ENCODE results near the gene TFB1M.

GRCh38 chr6:155275808-155276480 lies 38.3 kb downstream of the TFB1M start:
- TF ChIP-seq POLR2A (IDR thresholded peaks at IDR 0.05) (no peak), EP300 (IDR thresholded peaks at IDR 0.05) (no peak), CTCF (IDR thresholded peaks at IDR 0.05) (no peak), POLR2AphosphoS5 (IDR thresholded peaks at IDR 0.05) (peak; percentile 6 to 68 (median 44))
